IPS-18a (cell line): ENCODE data around the gene ZKSCAN5.

Experiments used
- H3K27ac ChIP-seq: one replicate; pipeline ENCODE4 v1.5.1; 2013; ENCODE audit warnings: low read length
- H3K27me3 ChIP-seq: one replicate; pipeline ENCODE4 v1.6.1; 2013; ENCODE audit warnings: mild to moderate bottlenecking, low read length; ENCODE audit not compliant: control insufficient read depth, insufficient read depth
- H3K36me3 ChIP-seq: one replicate; pipeline ENCODE4 v1.6.1; 2013; ENCODE audit warnings: low read depth, low read length; ENCODE audit not compliant: control insufficient read depth
- H3K4me1 ChIP-seq: one replicate; pipeline ENCODE4 v1.6.1; 2013; ENCODE audit warnings: low read depth, low read length; ENCODE audit not compliant: control insufficient read depth
- H3K4me3 ChIP-seq: one replicate; pipeline ENCODE4 v1.5.1; 2013; ENCODE audit warnings: low read length
- H3K9ac ChIP-seq: one replicate; pipeline ENCODE4 v1.6.1; 2013; ENCODE audit warnings: mild to moderate bottlenecking, low read length, moderate library complexity
- H3K9me3 ChIP-seq: one replicate; pipeline ENCODE4 v1.6.1; 2013; ENCODE audit warnings: low read depth, low read length; ENCODE audit not compliant: control insufficient read depth

ZKSCAN5 gene

DNA sequence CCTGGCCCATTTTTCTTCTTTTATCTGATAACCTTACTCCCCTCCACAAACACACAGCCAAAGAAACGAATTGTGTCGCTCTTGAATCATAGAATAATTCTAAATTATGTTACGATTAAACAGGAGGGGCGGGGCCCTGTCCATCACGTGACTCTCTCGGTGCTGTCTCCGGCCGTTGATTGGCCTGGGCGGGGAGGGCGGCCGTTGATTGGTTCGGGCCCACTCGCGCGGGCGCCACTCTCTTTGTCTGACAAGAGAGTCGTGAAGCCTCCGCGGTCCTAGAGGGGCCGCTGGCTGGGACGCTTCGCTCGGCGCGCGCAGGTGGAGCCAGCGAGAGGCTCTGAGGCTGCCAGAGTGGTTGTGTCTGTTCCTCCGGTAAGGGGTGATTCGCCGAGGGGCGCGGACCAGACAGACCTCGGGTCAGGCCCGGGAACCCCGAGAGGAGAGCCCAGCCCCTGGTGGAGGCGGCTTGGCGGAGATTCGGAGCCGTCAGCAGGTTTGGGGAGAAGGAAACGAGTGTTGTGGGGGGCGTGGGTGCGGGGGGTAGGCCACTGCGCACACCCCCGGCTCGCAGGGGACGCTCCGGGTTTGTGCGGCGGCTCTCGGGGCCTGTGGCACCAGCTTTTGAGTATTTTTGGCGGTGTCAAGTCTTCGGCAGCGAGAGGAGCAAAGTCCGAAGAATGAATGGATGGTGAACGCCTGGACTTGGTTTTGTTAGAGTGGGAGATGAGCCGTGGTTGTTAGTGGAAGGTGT lies 31.7 kb upstream of the ZKSCAN5 start, which contains the start of gene ZNF789:
Gene ZNF789 (plus strand): TSS at position 330 of the 754 bp plus-strand sequence. CDS start 3,567 bp downstream, outside the sequence.
- Histone ChIP-seq H3K9ac (peak within 1 kb of the TSS; percentile 88), H3K9me3 (no peaks in the 10 kb centered on the region), H3K4me1 (peaks cover 4% of the 10 kb centered on the region), H3K36me3 (peaks cover 5% of the 10 kb centered on the region), H3K27me3 (no peaks in the 10 kb centered on the region), H3K4me3 (peak within 1 kb of the TSS; percentile 98), H3K27ac (peak within 1 kb of the TSS; percentile 86)

DNA sequence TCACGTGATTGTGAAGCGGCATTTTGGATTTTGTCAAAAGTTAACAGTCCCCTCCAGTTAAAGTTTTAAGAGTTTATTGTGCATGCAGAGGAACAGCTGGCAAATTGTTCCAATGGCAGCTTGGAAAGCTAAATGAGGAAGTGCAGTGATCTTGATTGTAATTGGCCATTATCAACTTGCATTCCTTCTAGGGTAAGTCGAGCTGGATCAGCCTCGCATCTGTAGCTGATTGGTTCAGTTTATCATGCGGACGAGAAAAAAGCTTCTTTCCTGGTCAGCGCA lies 31.2 kb upstream of the ZKSCAN5 start:
- H3K9ac ChIP-seq = peak overlapping the region; percentile 88
- no peaks in the 10 kb centered on the region for H3K27me3 ChIP-seq
- H3K4me3 ChIP-seq = peak overlapping the region; percentile 98
- peaks cover 8% of the 10 kb centered on the region for H3K36me3 ChIP-seq
- peaks cover 4% of the 10 kb centered on the region for H3K4me1 ChIP-seq
- peak overlapping the region; percentile 77 for H3K27ac ChIP-seq
- no peaks in the 10 kb centered on the region for H3K9me3 ChIP-seq

DNA sequence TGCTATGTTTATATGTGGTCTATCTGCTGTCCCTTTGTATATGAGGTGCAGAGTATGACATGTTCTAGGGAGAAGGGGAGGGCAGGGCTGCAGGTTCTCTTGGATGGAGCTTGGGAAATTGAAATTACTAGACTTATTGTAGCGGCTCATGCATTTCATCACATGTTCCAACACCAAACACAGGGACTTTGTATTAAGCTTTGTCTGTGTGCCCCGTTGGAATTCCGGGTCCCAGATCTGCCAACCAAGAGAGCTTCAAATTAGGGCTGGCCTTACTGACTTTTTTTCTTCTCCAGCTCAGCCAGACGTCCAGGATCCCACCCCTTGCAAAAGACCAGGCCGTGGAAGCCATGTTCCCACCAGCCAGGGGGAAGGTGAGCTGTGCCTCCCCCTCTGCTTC lies 28.4 kb upstream of the ZKSCAN5 start:
- Histone ChIP-seq H3K27me3 (no peaks in the 10 kb centered on the region), H3K27ac (no peak overlapping the region), H3K36me3 (peaks cover 28% of the 10 kb centered on the region), H3K4me1 (peaks cover 4% of the 10 kb centered on the region), H3K4me3 (no peak overlapping the region), H3K9ac (no peak overlapping the region), H3K9me3 (no peaks in the 10 kb centered on the region)

DNA sequence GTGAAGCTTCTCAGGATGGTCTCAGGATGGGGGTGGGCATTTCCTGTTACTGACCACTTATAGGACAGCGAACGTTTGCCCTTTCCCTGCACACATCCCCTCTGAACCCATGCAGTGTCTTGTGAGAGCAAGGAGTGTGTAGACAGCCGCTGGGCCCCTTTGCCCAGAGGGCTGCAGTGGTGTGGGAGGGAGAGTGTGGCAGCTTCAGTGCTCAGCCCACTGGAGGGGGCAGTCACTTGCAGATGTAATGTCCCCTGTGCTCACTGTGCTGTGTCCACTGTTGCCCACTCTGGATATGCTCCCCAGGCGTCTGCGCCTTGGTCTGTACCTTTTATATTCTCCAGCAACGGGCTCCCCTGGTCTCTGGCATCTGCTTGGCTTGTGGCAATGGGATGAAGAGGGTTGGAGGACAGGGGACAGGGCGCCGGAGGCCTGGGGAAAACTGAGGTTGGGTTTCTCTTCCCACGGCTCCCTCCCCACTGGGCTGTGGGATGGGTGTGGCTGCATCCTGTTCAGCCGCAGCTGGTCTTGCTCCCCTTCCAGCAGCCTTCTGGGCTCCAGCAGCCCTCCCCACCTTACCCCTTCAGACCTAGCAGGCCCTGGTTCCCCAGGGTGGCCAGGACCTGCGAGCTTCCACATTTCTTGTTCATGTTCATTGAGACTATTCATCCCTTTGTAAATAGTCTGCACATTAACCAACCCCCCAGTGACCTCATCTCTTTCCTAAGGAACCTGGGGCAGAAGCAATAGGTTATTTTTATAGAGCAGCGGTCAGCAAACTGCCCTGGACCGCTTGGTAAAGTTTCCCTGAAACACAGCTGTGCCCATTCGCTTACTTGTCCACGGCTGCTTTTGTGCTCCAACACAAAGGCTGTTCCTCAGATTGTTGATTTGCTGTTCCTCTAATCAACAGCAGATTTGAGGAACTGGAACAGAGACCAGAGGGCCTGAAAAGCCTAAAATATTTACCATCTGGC lies 25.7 kb upstream of the ZKSCAN5 start:
- Histone ChIP-seq H3K27ac (no peak overlapping the region), H3K4me1 (peaks cover 3% of the 10 kb centered on the region), H3K4me3 (no peak overlapping the region), H3K9me3 (no peaks in the 10 kb centered on the region), H3K36me3 (peaks cover 36% of the 10 kb centered on the region), H3K9ac (no peak overlapping the region), H3K27me3 (no peaks in the 10 kb centered on the region)

DNA sequence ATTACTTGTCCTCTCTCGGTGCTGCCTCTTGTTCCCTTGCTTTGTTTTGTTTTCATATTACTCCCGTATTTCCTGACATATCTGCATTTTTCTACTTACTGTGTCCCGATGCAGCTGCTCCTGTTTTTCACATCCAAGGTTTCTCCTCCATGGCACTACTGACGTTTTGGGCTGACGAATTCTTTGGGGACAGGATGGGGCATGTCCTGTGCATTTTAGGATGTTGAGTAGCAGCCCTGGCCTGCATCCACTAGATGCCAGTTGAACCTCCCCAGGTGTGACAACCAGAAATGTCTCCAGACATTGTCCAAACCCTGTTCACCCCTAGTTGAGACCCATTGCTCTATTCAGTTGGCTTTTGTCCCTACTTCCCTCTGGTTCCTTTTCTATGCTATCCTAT lies 19.4 kb upstream of the ZKSCAN5 start:
- no peak overlapping the region for H3K4me3 ChIP-seq
- no peaks in the 10 kb centered on the region for H3K27me3 ChIP-seq
- H3K4me1 ChIP-seq = no peaks in the 10 kb centered on the region
- H3K36me3 ChIP-seq = peaks cover 15% of the 10 kb centered on the region
- no peak overlapping the region for H3K27ac ChIP-seq
- no peaks in the 10 kb centered on the region for H3K9me3 ChIP-seq
- H3K9ac ChIP-seq = no peak overlapping the region

DNA sequence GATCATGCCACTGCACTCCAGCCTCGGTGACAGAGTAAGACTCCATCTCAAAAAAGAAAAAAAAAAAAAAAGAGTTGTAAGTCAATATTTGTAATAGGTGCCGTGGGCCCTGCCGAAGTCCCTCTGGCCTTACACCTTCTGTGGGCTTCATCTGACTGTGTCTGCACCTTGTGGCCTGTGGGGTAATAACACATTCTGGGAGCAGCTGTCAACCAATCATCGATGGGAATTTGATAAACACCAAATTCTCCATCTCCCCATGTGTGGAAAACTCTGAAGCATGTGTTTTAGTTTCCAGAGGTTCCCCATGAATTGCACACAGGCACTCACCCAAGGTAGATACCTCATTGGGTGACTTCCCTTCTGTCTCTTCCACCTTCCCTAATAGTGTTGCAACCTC lies 15.2 kb upstream of the ZKSCAN5 start:
- Histone ChIP-seq H3K4me1 (no peaks in the 10 kb centered on the region), H3K4me3 (no peak overlapping the region), H3K27me3 (no peaks in the 10 kb centered on the region), H3K27ac (no peak overlapping the region), H3K9ac (no peak overlapping the region), H3K36me3 (peaks cover 15% of the 10 kb centered on the region), H3K9me3 (peaks cover 3% of the 10 kb centered on the region)

DNA sequence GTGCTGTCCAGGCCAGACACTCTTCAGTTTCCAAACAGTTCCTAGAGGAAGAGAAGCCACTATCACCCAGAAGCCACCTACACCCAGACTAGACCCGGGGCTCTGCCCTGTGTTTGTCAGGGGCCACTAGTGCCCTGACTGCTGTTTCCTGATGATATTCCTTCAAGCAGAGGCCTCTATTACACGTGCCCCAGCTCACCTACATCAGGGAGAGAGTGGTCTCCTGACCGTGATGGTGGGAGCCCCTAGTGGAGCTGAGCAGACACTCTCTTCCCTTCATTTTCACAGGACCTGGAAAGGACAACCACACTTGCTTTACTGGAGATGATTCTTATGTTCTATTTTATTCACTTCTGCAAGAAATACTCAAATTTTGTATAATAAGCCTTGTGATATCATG lies 13.6 kb upstream of the ZKSCAN5 start:
- H3K27me3 ChIP-seq = no peaks in the 10 kb centered on the region
- no peaks in the 10 kb centered on the region for H3K4me1 ChIP-seq
- H3K4me3 ChIP-seq = no peak overlapping the region
- H3K27ac ChIP-seq = no peak overlapping the region
- H3K9ac ChIP-seq = no peak overlapping the region
- H3K9me3 ChIP-seq = peaks cover 3% of the 10 kb centered on the region
- H3K36me3 ChIP-seq = peaks cover 18% of the 10 kb centered on the region

DNA sequence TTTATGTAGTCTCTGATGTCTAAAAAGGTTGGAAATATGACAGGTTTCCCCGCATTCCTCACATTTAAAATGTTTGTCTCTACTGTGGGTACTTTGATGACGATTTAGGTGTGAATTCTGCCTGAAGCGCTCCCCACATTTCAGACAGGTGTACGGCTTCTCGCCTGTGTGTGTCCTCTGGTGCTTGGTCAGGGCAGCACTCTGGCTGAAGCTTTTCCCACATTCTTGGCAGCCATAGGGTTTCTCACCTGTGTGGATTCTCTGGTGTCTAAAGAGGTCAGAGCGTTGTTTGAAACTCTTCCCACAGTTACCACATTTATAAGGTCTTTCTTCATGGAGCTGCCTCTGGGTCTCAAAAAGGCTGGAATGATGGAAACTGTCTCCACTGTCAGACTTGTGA lies 10.6 kb upstream of the ZKSCAN5 start:
- peaks cover 18% of the 10 kb centered on the region for H3K36me3 ChIP-seq

DNA sequence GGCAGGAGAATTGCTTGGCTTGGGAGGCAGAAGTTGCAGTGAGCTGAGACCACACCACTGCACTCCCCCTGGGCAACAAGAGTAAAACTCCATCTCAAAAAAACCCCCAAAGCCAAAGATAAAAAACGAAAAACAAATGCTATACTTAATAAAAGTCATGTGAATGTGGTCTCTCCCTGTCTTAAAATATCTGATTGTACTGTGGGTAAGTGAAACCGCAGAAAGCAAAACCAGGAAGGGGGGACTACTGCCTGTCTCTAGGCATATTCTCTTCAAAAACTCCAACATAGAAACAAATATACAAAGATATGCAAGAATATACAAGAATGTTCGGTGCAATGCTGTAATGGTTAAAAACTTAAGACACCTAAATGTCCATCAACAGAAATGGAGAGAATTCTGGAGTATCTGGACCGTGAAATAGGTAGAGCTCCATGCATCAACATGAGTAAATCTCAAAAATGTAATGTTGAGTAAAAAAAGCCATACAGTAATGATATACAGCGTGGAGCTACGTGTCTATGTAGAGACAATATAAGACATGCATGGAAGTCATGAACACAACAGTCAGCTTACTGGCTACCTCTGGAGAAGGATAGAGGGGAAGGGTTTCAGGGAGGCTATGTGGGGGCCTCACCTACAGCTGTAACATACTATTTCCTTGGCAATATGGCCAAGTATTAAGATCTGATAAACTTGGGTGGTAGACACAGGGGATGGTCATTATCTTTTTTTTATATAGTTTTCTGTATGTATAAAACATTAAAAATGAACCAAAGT lies 6.5 kb upstream of the ZKSCAN5 start:
- Histone ChIP-seq H3K27ac (no peak overlapping the region), H3K4me3 (peak overlapping the region; percentile 95), H3K9ac (no peak overlapping the region), H3K9me3 (peaks cover 3% of the 10 kb centered on the region), H3K4me1 (peaks cover 3% of the 10 kb centered on the region), H3K36me3 (peaks cover 16% of the 10 kb centered on the region), H3K27me3 (no peaks in the 10 kb centered on the region)

More for the DNA sequence above, 10.6 kb upstream of the ZKSCAN5 start:
- Histone ChIP-seq H3K27me3 (no peaks in the 10 kb centered on the region), H3K9me3 (peaks cover 3% of the 10 kb centered on the region), H3K9ac (no peak overlapping the region), H3K27ac (no peak overlapping the region), H3K4me3 (no peak overlapping the region), H3K4me1 (peaks cover 3% of the 10 kb centered on the region)

DNA sequence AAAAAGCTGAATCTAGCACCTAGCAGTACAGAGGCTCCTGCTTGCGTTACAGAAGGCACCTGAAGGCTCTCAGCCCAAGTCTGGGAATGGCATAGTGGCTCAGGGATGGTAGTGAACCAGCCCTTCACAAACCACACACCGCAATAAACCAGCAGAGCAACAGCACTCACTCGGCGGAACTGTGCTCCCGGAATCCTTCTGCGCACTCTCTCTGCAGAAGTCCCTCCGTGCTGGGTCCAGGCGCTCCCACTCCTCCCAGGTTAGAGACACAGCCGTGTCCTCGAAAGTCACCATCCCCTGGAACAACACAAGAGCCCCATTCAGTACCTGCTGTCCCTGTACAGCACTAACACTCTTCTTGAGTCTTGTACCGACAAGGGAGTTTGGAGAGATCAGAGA lies 5.9 kb upstream of the ZKSCAN5 start:
- peak overlapping the region; percentile 95 for H3K4me3 ChIP-seq
- H3K9ac ChIP-seq = no peak overlapping the region
- peaks cover 3% of the 10 kb centered on the region for H3K9me3 ChIP-seq

DNA sequence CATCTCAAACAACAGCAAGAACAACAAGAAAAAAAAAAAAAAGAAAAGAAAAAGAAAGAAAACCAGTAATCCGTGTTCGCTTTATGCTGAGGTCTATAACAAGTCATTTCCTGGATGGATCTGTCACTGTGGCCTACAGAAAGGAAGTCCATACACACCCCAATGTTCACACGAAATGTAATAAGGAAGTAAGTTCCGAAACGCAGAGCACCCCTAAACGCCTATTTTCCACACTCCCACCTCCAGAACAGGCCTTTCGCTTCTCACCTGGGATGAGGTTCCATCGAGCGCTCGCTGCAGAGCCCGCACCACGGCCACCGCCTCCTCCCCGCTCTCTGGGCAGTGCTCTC lies 5.1 kb upstream of the ZKSCAN5 start:
- Histone ChIP-seq H3K4me1 (peaks cover 3% of the 10 kb centered on the region), H3K27ac (peak overlapping the region; percentile 55), H3K9me3 (no peaks in the 10 kb centered on the region), H3K27me3 (no peaks in the 10 kb centered on the region), H3K9ac (peak overlapping the region; percentile 83), H3K36me3 (peaks cover 2% of the 10 kb centered on the region), H3K4me3 (peak overlapping the region; percentile 95)

More for the DNA sequence above, 5.9 kb upstream of the ZKSCAN5 start:
- Histone ChIP-seq H3K36me3 (peaks cover 10% of the 10 kb centered on the region), H3K27me3 (no peaks in the 10 kb centered on the region), H3K4me1 (peaks cover 3% of the 10 kb centered on the region), H3K27ac (no peak overlapping the region)
